ENCODE results near the gene LIPK. TPM values are rescaled to one million over a fixed set of nuclear protein-coding genes. Genes with fewer than 3 reads are reported as not detected.

The LIPK gene
- total and polyA plus RNA-seq, 2 of the 13 experiments (the other 11 are each of a cell fraction or from before 2014, with no cell fraction given): not detected

GRCh38 chr10:88763441-88763840, 57.4 kb downstream of the LIPK start:
- no peaks in the 10 kb centered on the region for H3K4me1 ChIP-seq (ENCODE audit: insufficient read depth, low read length)
- H3K9ac ChIP-seq (ENCODE audit: insufficient read depth, low read depth, low read length): no peak overlapping the region
- POLR2A ChIA-PET: no interaction called here
- no peak for ATAC-seq
- intact Hi-C loops (cut with micrococcal nuclease; ENCODE audit: unreplicated experiment) (no loop called here), in situ Hi-C loops (cut with HindIII; ENCODE audit: extremely low pct_ligation_motif_present, low pct_unique_long_range_greater_than_20kb) (no loop called here)
- H2AFZ ChIP-seq (ENCODE audit: low read length): no peak overlapping the region
- 18% methylated on average over 1 of the region's 1 CpG for WGBS (ENCODE audit: low lambda C conversion rate)
- no TSS peak for BruUV-seq (replicated peaks)
- no peak overlapping the region for H3K4me3 ChIP-seq (replicated peaks in 1 of 3; ENCODE audit: insufficient read depth in 1 of 3, low read depth in 2 of 3, low read length in 3 of 3)
- H3K9me3 ChIP-seq (ENCODE audit: low read length): no peaks in the 10 kb centered on the region
- H3K27me3 ChIP-seq (ENCODE audit: control insufficient read depth in 1 of 2, insufficient read depth in 2 of 2, low read length in 2 of 2): no peaks in the 10 kb centered on the region
- H3K36me3 ChIP-seq (replicated peaks in 1 of 2; ENCODE audit: control insufficient read depth in 1 of 2, insufficient read depth in 2 of 2, low read length in 2 of 2): no peaks in the 10 kb centered on the region
- H3K27ac ChIP-seq (ENCODE audit: extremely low read length, insufficient read depth, low read length): no peak overlapping the region
- FAIRE-seq: no peak
- TF ChIP-seq, protein P1, sequence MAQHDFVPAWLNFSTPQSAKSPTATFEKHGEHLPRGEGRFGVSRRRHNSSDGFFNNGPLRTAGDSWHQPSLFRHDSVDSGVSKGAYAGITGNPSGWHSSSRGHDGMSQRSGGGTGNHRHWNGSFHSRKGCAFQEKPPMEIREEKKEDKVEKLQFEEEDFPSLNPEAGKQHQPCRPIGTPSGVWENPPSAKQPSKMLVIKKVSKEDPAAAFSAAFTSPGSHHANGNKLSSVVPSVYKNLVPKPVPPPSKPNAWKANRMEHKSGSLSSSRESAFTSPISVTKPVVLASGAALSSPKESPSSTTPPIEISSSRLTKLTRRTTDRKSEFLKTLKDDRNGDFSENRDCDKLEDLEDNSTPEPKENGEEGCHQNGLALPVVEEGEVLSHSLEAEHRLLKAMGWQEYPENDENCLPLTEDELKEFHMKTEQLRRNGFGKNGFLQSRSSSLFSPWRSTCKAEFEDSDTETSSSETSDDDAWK (CRISPR knock-in tag; IDR thresholded peaks at IDR 0.05): no peak
- no peak for TF ChIP-seq ZNF292 (CRISPR knock-in tag; IDR thresholded peaks at IDR 0.05; ENCODE audit: borderline replicate concordance, low read depth)
- TF ChIP-seq SMAD1 (CRISPR knock-in tag; IDR thresholded peaks at IDR 0.05; ENCODE audit: borderline replicate concordance, low read depth): no peak
- no peak for TF ChIP-seq ZFAT (CRISPR knock-in tag; conservative IDR thresholded peaks at IDR 0.05)
- TF ChIP-seq RBM22 (optimal IDR thresholded peaks at IDR 0.05; ENCODE audit: low read length): no peak
- H3K79me2 ChIP-seq (ENCODE audit: insufficient read depth, low read length): no peaks in the 10 kb centered on the region
- no peaks in the 10 kb centered on the region for H4K20me1 ChIP-seq (ENCODE audit: insufficient read depth, low read length)
- no peak overlapping the region for H3K4me2 ChIP-seq (ENCODE audit: low read depth, low read length)
- no peak for DNase-seq (ENCODE audit: low spot score)
- CTCF ChIA-PET (ENCODE audit: low intra/inter-chr PET ratio, low total read pairs): no interaction called here

DNA sequence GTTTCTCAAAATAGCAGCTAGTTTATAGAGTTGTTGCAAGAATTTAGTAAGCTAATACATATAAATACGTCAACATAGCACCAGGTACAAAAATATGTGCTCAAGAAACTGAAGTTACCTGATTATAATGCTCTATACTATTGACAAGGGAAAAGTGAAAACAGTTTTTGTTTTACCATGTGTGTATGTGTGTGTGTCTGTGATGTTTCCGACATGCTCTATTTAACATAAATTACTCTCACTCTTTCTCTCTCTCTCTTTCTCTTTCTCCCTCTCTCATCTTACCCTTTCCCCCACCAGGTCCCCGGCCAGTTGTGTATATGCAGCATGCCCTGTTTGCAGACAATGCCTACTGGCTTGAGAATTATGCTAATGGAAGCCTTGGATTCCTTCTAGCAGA, 58.1 kb downstream of the LIPK start:
- CTCF ChIA-PET (ENCODE audit: low intra/inter-chr PET ratio, low total read pairs): no interaction called here
- in situ Hi-C loops (cut with HindIII; ENCODE audit: extremely low pct_ligation_motif_present, low pct_unique_long_range_greater_than_20kb): no loop called here
- Histone ChIP-seq H3K4me1 (ENCODE audit: insufficient read depth, low read length) (no peaks in the 10 kb centered on the region), H3K27ac (ENCODE audit: extremely low read length, insufficient read depth, low read length) (no peak overlapping the region), H3K27me3 (ENCODE audit: control insufficient read depth in 1 of 2, insufficient read depth in 2 of 2, low read length in 2 of 2) (no peaks in the 10 kb centered on the region), H3K9ac (ENCODE audit: insufficient read depth, low read depth, low read length) (no peak overlapping the region), H2AFZ (ENCODE audit: low read length) (no peak overlapping the region), H3K9me3 (ENCODE audit: low read length) (no peaks in the 10 kb centered on the region), H3K4me2 (ENCODE audit: low read depth, low read length) (no peak overlapping the region), H3K79me2 (ENCODE audit: insufficient read depth, low read length) (no peaks in the 10 kb centered on the region), H4K20me1 (ENCODE audit: insufficient read depth, low read length) (no peaks in the 10 kb centered on the region), H3K4me3 (replicated peaks in 1 of 3; ENCODE audit: insufficient read depth in 1 of 3, low read depth in 2 of 3, low read length in 3 of 3) (no peak overlapping the region), H3K36me3 (replicated peaks in 1 of 2; ENCODE audit: control insufficient read depth in 1 of 2, insufficient read depth in 2 of 2, low read length in 2 of 2) (no peaks in the 10 kb centered on the region)
- ATAC-seq (no peak), FAIRE-seq (no peak), DNase-seq (ENCODE audit: low spot score) (no peak)
- 17% methylated on average over 3 of the region's 3 CpGs for WGBS (ENCODE audit: low lambda C conversion rate)
- POLR2A ChIA-PET: no interaction called here
- intact Hi-C loops (cut with micrococcal nuclease; ENCODE audit: unreplicated experiment): no loop called here
- no TSS peak for BruUV-seq (replicated peaks)
- TF ChIP-seq PHB2 (IDR thresholded peaks at IDR 0.05; ENCODE audit: partially characterized antibody) (no peak), ZFP37 (CRISPR knock-in tag; IDR thresholded peaks at IDR 0.05; ENCODE audit: borderline replicate concordance) (no peak), ZNF414 (CRISPR knock-in tag; IDR thresholded peaks at IDR 0.05) (no peak), ZNF333 (CRISPR knock-in tag; IDR thresholded peaks at IDR 0.05; ENCODE audit: borderline replicate concordance) (no peak)
- TF ChIP-seq, protein P2, sequence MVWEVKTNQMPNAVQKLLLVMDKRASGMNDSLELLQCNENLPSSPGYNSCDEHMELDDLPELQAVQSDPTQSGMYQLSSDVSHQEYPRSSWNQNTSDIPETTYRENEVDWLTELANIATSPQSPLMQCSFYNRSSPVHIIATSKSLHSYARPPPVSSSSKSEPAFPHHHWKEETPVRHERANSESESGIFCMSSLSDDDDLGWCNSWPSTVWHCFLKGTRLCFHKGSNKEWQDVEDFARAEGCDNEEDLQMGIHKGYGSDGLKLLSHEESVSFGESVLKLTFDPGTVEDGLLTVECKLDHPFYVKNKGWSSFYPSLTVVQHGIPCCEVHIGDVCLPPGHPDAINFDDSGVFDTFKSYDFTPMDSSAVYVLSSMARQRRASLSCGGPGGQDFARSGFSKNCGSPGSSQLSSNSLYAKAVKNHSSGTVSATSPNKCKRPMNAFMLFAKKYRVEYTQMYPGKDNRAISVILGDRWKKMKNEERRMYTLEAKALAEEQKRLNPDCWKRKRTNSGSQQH (CRISPR knock-in tag; IDR thresholded peaks at IDR 0.05; ENCODE audit: low read depth): no peak
- TF ChIP-seq, protein P3, sequence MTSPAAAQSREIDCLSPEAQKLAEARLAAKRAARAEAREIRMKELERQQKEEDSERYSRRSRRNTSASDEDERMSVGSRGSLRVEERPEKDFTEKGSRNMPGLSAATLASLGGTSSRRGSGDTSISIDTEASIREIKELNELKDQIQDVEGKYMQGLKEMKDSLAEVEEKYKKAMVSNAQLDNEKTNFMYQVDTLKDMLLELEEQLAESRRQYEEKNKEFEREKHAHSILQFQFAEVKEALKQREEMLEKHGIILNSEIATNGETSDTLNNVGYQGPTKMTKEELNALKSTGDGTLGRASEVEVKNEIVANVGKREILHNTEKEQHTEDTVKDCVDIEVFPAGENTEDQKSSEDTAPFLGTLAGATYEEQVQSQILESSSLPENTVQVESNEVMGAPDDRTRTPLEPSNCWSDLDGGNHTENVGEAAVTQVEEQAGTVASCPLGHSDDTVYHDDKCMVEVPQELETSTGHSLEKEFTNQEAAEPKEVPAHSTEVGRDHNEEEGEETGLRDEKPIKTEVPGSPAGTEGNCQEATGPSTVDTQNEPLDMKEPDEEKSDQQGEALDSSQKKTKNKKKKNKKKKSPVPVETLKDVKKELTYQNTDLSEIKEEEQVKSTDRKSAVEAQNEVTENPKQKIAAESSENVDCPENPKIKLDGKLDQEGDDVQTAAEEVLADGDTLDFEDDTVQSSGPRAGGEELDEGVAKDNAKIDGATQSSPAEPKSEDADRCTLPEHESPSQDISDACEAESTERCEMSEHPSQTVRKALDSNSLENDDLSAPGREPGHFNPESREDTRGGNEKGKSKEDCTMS (CRISPR knock-in tag; conservative IDR thresholded peaks at IDR 0.05): no peak
- TF ChIP-seq, protein P4, sequence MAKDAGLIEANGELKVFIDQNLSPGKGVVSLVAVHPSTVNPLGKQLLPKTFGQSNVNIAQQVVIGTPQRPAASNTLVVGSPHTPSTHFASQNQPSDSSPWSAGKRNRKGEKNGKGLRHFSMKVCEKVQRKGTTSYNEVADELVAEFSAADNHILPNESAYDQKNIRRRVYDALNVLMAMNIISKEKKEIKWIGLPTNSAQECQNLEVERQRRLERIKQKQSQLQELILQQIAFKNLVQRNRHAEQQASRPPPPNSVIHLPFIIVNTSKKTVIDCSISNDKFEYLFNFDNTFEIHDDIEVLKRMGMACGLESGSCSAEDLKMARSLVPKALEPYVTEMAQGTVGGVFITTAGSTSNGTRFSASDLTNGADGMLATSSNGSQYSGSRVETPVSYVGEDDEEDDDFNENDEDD (CRISPR knock-in tag; IDR thresholded peaks at IDR 0.05; ENCODE audit: borderline replicate concordance): no peak

All from HepG2 (cell line).